Sigmoid colon (tissue), 7 donors: ENCODE data around the gene ALOX15B. TPM values are rescaled to one million over a fixed set of nuclear protein-coding genes. Genes with fewer than 3 reads are reported as not detected.
A peak's percentile ranks its signal among the peaks of the same experiment; 100 is the strongest.

ENCODE experiments used
- DNase-seq: peaks from one replicate; pipeline ENCODE4 v3.0.0-alpha.2; 2019
- H3K27ac ChIP-seq, 4 donors: fragments of 200-600 bp; sonication (generic); one replicate each; pipeline ENCODE4 v1.5.1; 2016 to 2019; ENCODE audit warnings: mild to moderate bottlenecking in 1 of 4
- H3K27me3 ChIP-seq, 3 donors: fragments of 200-600 bp; sonication (generic); one replicate each; pipeline ENCODE4 v1.5.1; 2019; ENCODE audit warnings: mild to moderate bottlenecking in 1 of 3
- H3K36me3 ChIP-seq, 4 donors: fragments of 200-600 bp; sonication (generic); one replicate each; pipeline ENCODE4 v1.5.1; 2016 to 2019
- H3K4me1 ChIP-seq, 4 donors: fragments of 200-600 bp; sonication (generic); one replicate each; pipeline ENCODE4 v1.5.1; 2017 to 2019
- H3K4me3 ChIP-seq, 4 donors: fragments of 200-600 bp; sonication (generic); one replicate each; pipeline ENCODE4 v1.5.1; 2017 to 2019; ENCODE audit warnings: mild to moderate bottlenecking in 2 of 4, moderate library complexity in 1 of 4
- H3K9me3 ChIP-seq, 4 donors: fragments of 200-600 bp in 3 of 4; sonication (generic) in 3 of 4; one replicate each; pipeline versions ENCODE4 v1.5.1 to v1.6.1; 2013 to 2019
- EP300 ChIP-seq, 4 donors: sonication (generic); formaldehyde crosslinking; IDR thresholded peaks; one replicate each; pipeline ENCODE4 v1.6.1; 2017; ENCODE audit warnings: antibody characterized with exemption in 4 of 4
- POLR2A ChIP-seq, 2 donors: fragments of 450-650 bp; IDR thresholded peaks; one replicate each; pipeline ENCODE4 v1.6.1; 2016; ENCODE audit warnings: antibody characterized with exemption in 2 of 2, mild to moderate bottlenecking in 2 of 2, moderate library complexity in 2 of 2
- POLR2AphosphoS5 ChIP-seq, 4 donors: sonication (generic); formaldehyde crosslinking; IDR thresholded peaks; one replicate each; pipeline ENCODE4 v1.6.1; 2017; ENCODE audit warnings: antibody characterized with exemption in 4 of 4
- WGBS, 2 donors: extraction: QIAGEN DNeasy Blood & Tissue Kit; methylation state at CpG; one replicate each; pipeline ENCODE4 v1.1.7; 2013; 5-methylcytosine and 5-hydroxymethylcytosine counted together
- intact Hi-C: fragments of 100-400 bp; cut with DNase I; formaldehyde crosslinking; loops from one replicate; pipeline ENCODE4 v1.15.1; 2023
- polyA plus RNA-seq, 3 donors: library from polyadenylated mRNA; stranded (reverse); fragments of 200-250 nt; gene quantifications; one replicate each; pipeline ENCODE4 v1.2.3, GENCODE V29; 2013
- total RNA-seq, 4 donors: library from RNA; depleted of rRNA; stranded (reverse); fragments of >200 nt; gene quantifications; one replicate each; pipeline ENCODE4 v1.1.0, GENCODE V29; 2016
- TF ChIP-seq, protein P1 (sequence below), 4 experiments: fragments of 450-650 bp in 3 of 4; fragments of 200-600 bp in 1 of 4; IDR thresholded peaks; one replicate each; pipeline ENCODE4 v1.5.1; 2016 to 2019; ENCODE audit warnings: antibody characterized with exemption in 4 of 4, mild to moderate bottlenecking in 3 of 4, moderate library complexity in 2 of 4
- donor health status: healthy with polysubstance abuse.
- donor health status: Bipolar disorder and iron deficiency.
- donor health status: healthy.

Gene ALOX15B
- total and polyA plus RNA-seq, 7 donors, result 1.2 to 5.3 (median 3.2) TPM

DNA sequence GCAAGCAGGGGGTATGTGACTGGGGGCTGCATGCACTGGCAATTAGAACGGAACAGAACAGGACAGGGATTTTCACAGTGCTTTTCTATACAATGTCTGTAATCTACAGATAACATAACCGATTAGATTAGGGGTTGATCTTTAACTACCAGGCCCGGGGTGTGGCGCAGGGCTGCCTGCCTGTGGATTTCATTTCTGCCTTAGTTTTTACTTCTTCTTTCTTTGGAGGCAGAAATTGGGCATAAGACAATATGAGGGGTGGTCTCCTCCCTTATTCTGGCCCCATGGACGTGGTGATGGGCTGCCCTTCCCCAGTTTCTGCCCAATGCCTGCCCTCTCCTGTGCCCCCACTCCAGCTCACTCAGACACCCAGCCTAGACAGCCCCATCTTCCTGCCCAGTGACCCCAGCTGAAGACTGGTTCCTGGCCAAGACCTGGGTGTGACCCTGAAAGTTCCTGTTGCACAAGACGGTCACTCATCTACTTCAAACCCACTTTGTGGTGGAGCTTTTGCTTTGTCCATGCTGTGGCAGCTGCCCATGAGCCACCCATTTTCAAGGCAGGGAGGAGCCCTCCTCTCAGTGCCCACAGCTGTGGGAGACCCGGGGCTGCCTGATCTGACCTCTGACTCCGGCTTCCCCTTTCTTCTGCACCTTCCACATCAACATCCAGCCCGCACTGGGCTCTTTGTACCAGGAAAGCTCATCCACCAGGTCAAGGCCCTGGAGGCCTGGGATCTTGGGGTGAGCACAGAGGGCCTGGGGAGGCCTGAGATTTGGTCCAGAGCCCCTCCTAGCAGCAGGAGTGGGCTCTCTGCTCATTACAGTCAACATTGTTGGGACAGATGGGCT, 30.1 kb downstream of the ALOX15B start:
- TF ChIP-seq, protein P1, sequence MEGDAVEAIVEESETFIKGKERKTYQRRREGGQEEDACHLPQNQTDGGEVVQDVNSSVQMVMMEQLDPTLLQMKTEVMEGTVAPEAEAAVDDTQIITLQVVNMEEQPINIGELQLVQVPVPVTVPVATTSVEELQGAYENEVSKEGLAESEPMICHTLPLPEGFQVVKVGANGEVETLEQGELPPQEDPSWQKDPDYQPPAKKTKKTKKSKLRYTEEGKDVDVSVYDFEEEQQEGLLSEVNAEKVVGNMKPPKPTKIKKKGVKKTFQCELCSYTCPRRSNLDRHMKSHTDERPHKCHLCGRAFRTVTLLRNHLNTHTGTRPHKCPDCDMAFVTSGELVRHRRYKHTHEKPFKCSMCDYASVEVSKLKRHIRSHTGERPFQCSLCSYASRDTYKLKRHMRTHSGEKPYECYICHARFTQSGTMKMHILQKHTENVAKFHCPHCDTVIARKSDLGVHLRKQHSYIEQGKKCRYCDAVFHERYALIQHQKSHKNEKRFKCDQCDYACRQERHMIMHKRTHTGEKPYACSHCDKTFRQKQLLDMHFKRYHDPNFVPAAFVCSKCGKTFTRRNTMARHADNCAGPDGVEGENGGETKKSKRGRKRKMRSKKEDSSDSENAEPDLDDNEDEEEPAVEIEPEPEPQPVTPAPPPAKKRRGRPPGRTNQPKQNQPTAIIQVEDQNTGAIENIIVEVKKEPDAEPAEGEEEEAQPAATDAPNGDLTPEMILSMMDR (IDR thresholded peaks at IDR 0.05), result no peak
- TF ChIP-seq POLR2AphosphoS5 (IDR thresholded peaks at IDR 0.05), result no peak
- H3K9me3 ChIP-seq, result no peaks in the 10 kb centered on the region
- H3K36me3 ChIP-seq, result no peaks in the 10 kb centered on the region
- no peak overlapping the region for H3K4me3 ChIP-seq
- peak; percentile 76 for DNase-seq
- intact Hi-C loops, result no loop called here
- WGBS, 2 donors, result 17 to 57% methylated on average over 9 of the region's 9 CpGs
- H3K4me1 ChIP-seq, result peaks cover 0 to 18% (median 16%) of the 10 kb centered on the region in 4 donors
- peaks cover 13 to 50% (median 39%) of the 10 kb centered on the region in 3 donors for H3K27me3 ChIP-seq
- peak overlapping the region in 3 of 4 donors; percentile 29 to 42 (median 32) for H3K27ac ChIP-seq

DNA sequence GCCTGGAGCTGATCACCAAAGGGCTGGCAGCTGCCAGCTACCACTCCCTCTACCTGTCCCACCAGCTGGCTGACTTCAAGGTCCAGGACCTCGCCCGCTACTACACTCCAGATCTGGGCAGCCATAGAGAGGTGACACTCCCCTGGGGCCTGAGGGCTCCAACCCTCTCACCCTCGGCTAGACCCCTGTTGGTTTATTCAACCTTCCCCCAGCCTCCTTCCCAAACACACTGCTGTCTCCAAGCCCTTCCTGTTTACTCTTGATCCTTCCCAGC, 30.7 kb downstream of the ALOX15B start:
- intact Hi-C loops, result no loop called here
- no peak for DNase-seq
- peaks cover 16 to 50% (median 39%) of the 10 kb centered on the region in 3 donors for H3K27me3 ChIP-seq
- H3K36me3 ChIP-seq, result no peaks in the 10 kb centered on the region
- TF ChIP-seq POLR2AphosphoS5 (IDR thresholded peaks at IDR 0.05), result no peak
- no peak for TF ChIP-seq EP300 (IDR thresholded peaks at IDR 0.05)
- no peak for TF ChIP-seq POLR2A (IDR thresholded peaks at IDR 0.05)
- TF ChIP-seq, protein P1 (IDR thresholded peaks at IDR 0.05), result no peak
- H3K4me3 ChIP-seq, result no peak overlapping the region
- no peaks in the 10 kb centered on the region for H3K9me3 ChIP-seq
- H3K4me1 ChIP-seq, result peaks cover 0 to 20% (median 17%) of the 10 kb centered on the region in 4 donors
- WGBS, 2 donors, result 11 to 55% methylated on average over 3 of the region's 3 CpGs
- peak overlapping the region in 3 of 4 donors; percentile 29 to 42 (median 32) for H3K27ac ChIP-seq

DNA sequence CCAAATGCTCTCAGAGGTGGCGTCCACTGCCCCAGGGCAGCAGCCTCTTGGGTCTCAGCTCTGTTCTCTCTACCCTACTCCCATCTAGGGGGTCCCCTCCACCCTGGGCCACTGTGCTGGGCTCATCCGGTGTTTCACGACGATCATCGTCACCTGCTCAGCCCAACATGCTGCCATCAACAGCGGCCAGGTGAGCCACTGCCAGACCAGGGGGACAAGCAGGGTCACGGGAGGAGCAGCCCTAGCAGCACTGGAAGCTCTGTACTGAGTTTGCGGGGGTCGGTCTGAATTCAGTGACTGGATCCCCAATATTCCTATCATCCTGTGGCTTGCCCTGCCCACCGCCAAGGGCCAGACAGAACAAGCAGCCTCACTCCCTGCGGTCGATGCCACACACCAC, 32.6 kb downstream of the ALOX15B start:
- no peak overlapping the region for H3K27ac ChIP-seq
- DNase-seq, result no peak
- no peaks in the 10 kb centered on the region for H3K9me3 ChIP-seq
- TF ChIP-seq, protein P1 (IDR thresholded peaks at IDR 0.05), result no peak
- TF ChIP-seq POLR2AphosphoS5 (IDR thresholded peaks at IDR 0.05) (no peak), POLR2A (IDR thresholded peaks at IDR 0.05) (no peak), EP300 (IDR thresholded peaks at IDR 0.05) (no peak)
- WGBS, 2 donors, result 92 to 97% methylated on average over 12 of the region's 12 CpGs
- no peak overlapping the region for H3K4me3 ChIP-seq
- H3K4me1 ChIP-seq, result peaks cover 0 to 20% (median 17%) of the 10 kb centered on the region in 4 donors
- intact Hi-C loops, result loop anchor here (10.0 kb wide), 1 partner anchor 233 kb away; no protein-coding TSS in a partner anchor
- peaks cover 16 to 62% (median 55%) of the 10 kb centered on the region in 3 donors for H3K27me3 ChIP-seq
- no peaks in the 10 kb centered on the region for H3K36me3 ChIP-seq

DNA sequence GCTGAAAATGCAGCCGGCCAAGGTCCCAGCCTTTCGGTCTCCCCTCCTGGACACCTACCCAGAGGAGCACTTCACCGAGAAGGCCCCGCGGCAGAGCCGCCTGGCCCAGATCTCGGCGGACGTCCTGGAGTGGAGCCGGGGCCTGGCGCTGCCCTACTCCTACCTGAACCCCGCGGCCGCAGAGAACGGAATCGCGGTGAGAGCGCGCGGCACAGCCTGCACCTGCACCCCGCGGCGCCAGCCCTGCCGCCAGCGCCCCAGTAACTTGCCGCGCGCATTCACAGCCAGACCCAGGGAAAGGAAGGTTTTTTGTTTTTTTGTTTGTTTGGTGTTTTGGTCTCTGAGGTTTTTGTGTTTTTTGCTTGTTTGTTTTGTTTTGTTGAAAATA, 33.5 kb downstream of the ALOX15B start:
- Histone ChIP-seq H3K9me3 (no peaks in the 10 kb centered on the region), H3K4me3 (no peak overlapping the region), H3K27me3 (peaks cover 16 to 71% (median 64%) of the 10 kb centered on the region in 3 donors), H3K36me3 (no peaks in the 10 kb centered on the region), H3K27ac (no peak overlapping the region), H3K4me1 (peaks cover 0 to 20% (median 17%) of the 10 kb centered on the region in 4 donors)
- 23 to 73% methylated on average over 28 of the region's 28 CpGs for WGBS, 2 donors
- intact Hi-C loops, result loop anchor here (10.0 kb wide), 1 partner anchor 232 kb away; no protein-coding TSS in a partner anchor
- no peak for DNase-seq
- TF ChIP-seq EP300 (IDR thresholded peaks at IDR 0.05), result no peak
- no peak for TF ChIP-seq POLR2A (IDR thresholded peaks at IDR 0.05)
- TF ChIP-seq POLR2AphosphoS5 (IDR thresholded peaks at IDR 0.05), result no peak
- TF ChIP-seq, protein P1 (IDR thresholded peaks at IDR 0.05), result no peak
